Transverse colon (tissue), 4 donors: ENCODE data around the gene NAT14. TPM values are rescaled to one million over a fixed set of nuclear protein-coding genes. Genes with fewer than 3 reads are reported as not detected.
"Not testable (repeated sequence)": the region's sequence is repeated elsewhere in the genome, so short reads cannot be mapped to it uniquely, and the experiment has no call there.

ENCODE experiments used
- DNase-seq: peaks from one replicate; pipeline ENCODE4 v3.0.0-alpha.2; 2019
- H3K27ac ChIP-seq, 4 donors: fragments of 200-600 bp; sonication (generic); 2 replicates each; pipeline ENCODE4 v1.5.1; 2016 to 2018; ENCODE audit warnings: inconsistent platforms in 4 of 4
- H3K27me3 ChIP-seq: fragments of 200-600 bp; sonication (generic); 2 replicates; pipeline ENCODE4 v1.5.1; 2017; ENCODE audit warnings: inconsistent platforms
- H3K36me3 ChIP-seq, 4 donors: fragments of 200-600 bp; sonication (generic); 2 replicates each; pipeline ENCODE4 v1.5.1; 2017 to 2019; ENCODE audit warnings: inconsistent platforms in 4 of 4
- H3K4me1 ChIP-seq, 4 donors: fragments of 200-600 bp; sonication (generic); 2 replicates each; pipeline ENCODE4 v1.5.1; 2017 to 2020; ENCODE audit warnings: inconsistent platforms in 4 of 4
- H3K4me3 ChIP-seq, 4 donors: fragments of 200-600 bp; sonication (generic); 1 replicate in 1 of 4; 2 replicates in 3 of 4; pipeline versions ENCODE4 v1.5.1 to v1.6.1; 2017 to 2019; ENCODE audit warnings: inconsistent platforms in 4 of 4
- H3K9me3 ChIP-seq, 2 donors: fragments of 200-600 bp; sonication (generic); 2 replicates each; pipeline ENCODE4 v1.5.1; 2017 to 2019; ENCODE audit warnings: inconsistent platforms in 2 of 2
- EP300 ChIP-seq: sonication (generic); formaldehyde crosslinking; IDR thresholded peaks from one replicate; pipeline ENCODE4 v1.6.1; 2017; ENCODE audit warnings: antibody characterized with exemption, low read depth
- POLR2A ChIP-seq: fragments of 450-650 bp; IDR thresholded peaks from one replicate; pipeline ENCODE4 v1.6.1; 2016; ENCODE audit warnings: antibody characterized with exemption, mild to moderate bottlenecking, moderate library complexity
- POLR2AphosphoS5 ChIP-seq, 3 donors: sonication (generic); formaldehyde crosslinking; IDR thresholded peaks; one replicate each; pipeline ENCODE4 v1.6.1; 2016; ENCODE audit warnings: antibody characterized with exemption in 3 of 3
- WGBS, 2 donors: methylation state at CpG; one replicate each; pipeline ENCODE4 v1.1.5; 2018; ENCODE audit warnings: low coverage in 1 of 2; 5-methylcytosine and 5-hydroxymethylcytosine counted together
- in situ Hi-C, 4 donors: fragments of 200-750 bp; cut with MboI; loops; one replicate each; pipeline versions ENCODE4 v1.15.0 to v1.15.1; 2017; ENCODE audit warnings: low sequenced_read_pairs in 3 of 4, low pct_ligation_motif_present in 1 of 4, low pct_unique_long_range_greater_than_20kb in 1 of 4
- intact Hi-C: fragments of 100-400 bp; cut with DNase I; formaldehyde crosslinking; loops from one replicate; pipeline ENCODE4 v1.15.1; 2023; ENCODE audit warnings: low total_unique reads
- total RNA-seq, 4 donors: library from RNA; depleted of rRNA; stranded (reverse); fragments of >200 nt; gene quantifications; one replicate each; pipeline ENCODE4 v1.1.0, GENCODE V29; 2016
- TF ChIP-seq, protein P1 (sequence below), 5 experiments: fragments of 200-600 bp in 3 of 5; fragments of 450-650 bp in 2 of 5; sonication (generic) in 3 of 5; IDR thresholded peaks; 1 replicate in 2 of 5; 2 replicates in 3 of 5; pipeline ENCODE4 v1.5.1; 2016 to 2017; ENCODE audit warnings: antibody characterized with exemption in 5 of 5, inconsistent platforms in 3 of 5, mild to moderate bottlenecking in 2 of 5, moderate library complexity in 1 of 5

Gene NAT14
- total RNA-seq, 4 donors from 2014 or later: 2.1 to 2.7 TPM; not detected in 2

GRCh38 chr19:55447421-55448174, 37.4 kb upstream of the NAT14 start:
- Histone ChIP-seq H3K9me3 (no peaks in the 10 kb centered on the region), H3K4me3 (no peak overlapping the region), H3K4me1 (peaks cover 6 to 20% (median 15%) of the 10 kb centered on the region in 4 donors), H3K27me3 (peaks cover 69% of the 10 kb centered on the region), H3K36me3 (no peaks in the 10 kb centered on the region), H3K27ac (no peak overlapping the region)
- in situ Hi-C loops (no loop called here), intact Hi-C loops (no loop called here)
- TF ChIP-seq EP300 (no peak), POLR2AphosphoS5 (IDR thresholded peaks at IDR 0.05) (no peak), POLR2A (no peak)
- TF ChIP-seq, protein P1, sequence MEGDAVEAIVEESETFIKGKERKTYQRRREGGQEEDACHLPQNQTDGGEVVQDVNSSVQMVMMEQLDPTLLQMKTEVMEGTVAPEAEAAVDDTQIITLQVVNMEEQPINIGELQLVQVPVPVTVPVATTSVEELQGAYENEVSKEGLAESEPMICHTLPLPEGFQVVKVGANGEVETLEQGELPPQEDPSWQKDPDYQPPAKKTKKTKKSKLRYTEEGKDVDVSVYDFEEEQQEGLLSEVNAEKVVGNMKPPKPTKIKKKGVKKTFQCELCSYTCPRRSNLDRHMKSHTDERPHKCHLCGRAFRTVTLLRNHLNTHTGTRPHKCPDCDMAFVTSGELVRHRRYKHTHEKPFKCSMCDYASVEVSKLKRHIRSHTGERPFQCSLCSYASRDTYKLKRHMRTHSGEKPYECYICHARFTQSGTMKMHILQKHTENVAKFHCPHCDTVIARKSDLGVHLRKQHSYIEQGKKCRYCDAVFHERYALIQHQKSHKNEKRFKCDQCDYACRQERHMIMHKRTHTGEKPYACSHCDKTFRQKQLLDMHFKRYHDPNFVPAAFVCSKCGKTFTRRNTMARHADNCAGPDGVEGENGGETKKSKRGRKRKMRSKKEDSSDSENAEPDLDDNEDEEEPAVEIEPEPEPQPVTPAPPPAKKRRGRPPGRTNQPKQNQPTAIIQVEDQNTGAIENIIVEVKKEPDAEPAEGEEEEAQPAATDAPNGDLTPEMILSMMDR (IDR thresholded peaks at IDR 0.05): no peak
- 32 to 60% methylated on average over 1 to 16 of the region's 16 CpGs for WGBS, 2 donors
- DNase-seq: no peak

GRCh38 chr19:55448175-55448490, 36.9 kb upstream of the NAT14 start:
- H3K36me3 ChIP-seq, intact Hi-C loops, H3K27ac ChIP-seq, DNase-seq, H3K9me3 ChIP-seq, in situ Hi-C loops, H3K4me3 ChIP-seq: not testable (repeated sequence)
- 78 to 80% methylated on average over 2 to 5 of the region's 5 CpGs for whole genome bisulfite sequencing, 2 donors
- H3K4me1 ChIP-seq: peaks cover 6 to 20% (median 16%) of the 10 kb centered on the region in 4 donors
- peaks cover 67% of the 10 kb centered on the region for H3K27me3 ChIP-seq

- no peaks in the 10 kb centered on the region for H3K36me3 ChIP-seq
- no peak overlapping the region for H3K4me3 ChIP-seq
- DNase-seq: no peak
- in situ Hi-C loops: no loop called here
- TF ChIP-seq POLR2AphosphoS5 (IDR thresholded peaks at IDR 0.05) (no peak), EP300 (no peak), POLR2A (no peak)
- TF ChIP-seq, protein P1 (IDR thresholded peaks at IDR 0.05): no peak
- 47% methylated on average over 16 of the region's 16 CpGs; no CpG with 5 or more reads in 1 of the 2 donors for WGBS, 2 donors
- H3K27me3 ChIP-seq: peaks cover 53% of the 10 kb centered on the region
- H3K9me3 ChIP-seq: no peaks in the 10 kb centered on the region
- peaks cover 6 to 20% (median 16%) of the 10 kb centered on the region in 4 donors for H3K4me1 ChIP-seq
- no peak overlapping the region for H3K27ac ChIP-seq
- intact Hi-C loops: no loop called here
These were observed 35.5 kb upstream of the NAT14 start for GRCh38 chr19:55449469-55449868.

DNA sequence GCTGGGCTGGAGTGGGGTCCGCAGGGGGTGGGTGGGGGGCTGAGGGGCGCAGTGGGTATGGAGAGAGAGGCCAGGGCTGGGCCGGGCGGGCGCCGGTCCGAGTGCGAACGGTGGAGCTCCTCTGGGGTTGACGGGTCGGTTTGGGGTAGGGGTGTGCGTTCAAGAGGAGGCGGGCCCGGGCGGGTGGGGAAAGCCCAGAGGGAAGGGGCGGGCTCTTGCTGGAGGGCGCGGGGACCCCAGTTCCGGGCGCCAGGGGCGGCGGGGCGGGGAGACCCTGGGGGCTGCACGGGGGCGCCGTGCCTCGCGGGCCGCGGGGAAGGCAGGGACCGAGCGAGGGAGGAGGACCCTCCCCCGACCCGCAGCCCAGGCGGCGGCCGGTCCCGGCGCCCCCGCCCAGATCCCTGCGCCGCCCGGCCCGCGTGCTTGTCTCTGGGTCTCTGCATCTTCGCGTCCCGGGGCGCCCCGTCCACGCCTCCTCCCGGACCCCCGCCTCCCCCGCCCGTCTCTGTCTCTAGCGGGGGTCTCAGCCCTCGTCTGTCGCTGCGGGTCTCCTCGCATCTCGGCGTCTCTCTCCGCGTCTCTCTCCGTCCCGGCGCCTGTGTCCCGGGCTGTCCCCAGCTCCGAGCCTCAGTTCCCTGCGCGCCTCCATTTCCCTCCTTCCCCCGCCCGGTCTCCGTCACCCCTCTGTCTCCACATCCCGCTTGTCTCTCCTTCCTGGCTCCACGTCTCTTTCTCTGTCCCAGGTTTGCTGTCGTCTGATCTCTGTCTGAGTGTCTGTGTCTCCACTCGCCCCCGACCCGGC, 33.6 kb upstream of the NAT14 start:
- Histone ChIP-seq H3K27me3 (peaks cover 37% of the 10 kb centered on the region), H3K9me3 (no peaks in the 10 kb centered on the region), H3K36me3 (no peaks in the 10 kb centered on the region), H3K4me1 (peaks cover 6 to 20% (median 16%) of the 10 kb centered on the region in 4 donors), H3K4me3 (peak overlapping the region in 2 of 4 donors; percentile 1 to 32), H3K27ac (no peak overlapping the region)
- 3% methylated on average over 54 of the region's 80 CpGs; no CpG with 5 or more reads in 1 of the 2 donors for WGBS, 2 donors
- in situ Hi-C loops: no loop called here
- no peak for DNase-seq
- TF ChIP-seq, protein P1 (IDR thresholded peaks at IDR 0.05): no peak
- intact Hi-C loops: loop anchor here (1.0 kb wide), 1 partner anchor 69 kb away; no protein-coding TSS in a partner anchor
